ENCODE results near the gene TRPM8. TPM values are rescaled to one million over a fixed set of nuclear protein-coding genes. Genes with fewer than 3 reads are reported as not detected.
"Not testable (repeated sequence)": the region's sequence is repeated elsewhere in the genome, so short reads cannot be mapped to it uniquely, and the experiment has no call there.

Gene TRPM8
- not detected in 2 replicates for total RNA-seq

DNA sequence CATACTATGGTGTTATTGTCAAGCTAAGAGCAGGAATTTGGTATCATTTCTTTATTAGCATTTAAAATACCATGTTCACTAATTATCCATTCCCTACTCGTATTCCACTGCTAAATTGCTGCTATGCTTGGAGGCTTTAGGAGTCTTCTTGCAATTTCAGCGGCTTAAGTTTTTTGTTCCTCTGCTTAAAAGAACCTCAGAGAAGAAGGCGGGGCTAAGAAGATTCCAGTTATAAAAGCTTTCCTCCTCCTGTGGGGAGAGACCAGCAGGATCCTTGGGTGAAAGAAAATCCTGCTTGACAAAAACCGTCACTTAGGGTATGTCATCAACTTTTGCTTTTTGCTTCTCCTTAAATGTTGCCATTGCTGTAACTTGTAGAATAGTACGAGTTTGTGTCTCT lies at the start of gene TRPM8:
TRPM8 (plus strand) TSS at position 258 of the 400 bp plus-strand sequence. CDS start 9,165 bp downstream, outside the sequence.
- DNase-seq: no peak

DNA sequence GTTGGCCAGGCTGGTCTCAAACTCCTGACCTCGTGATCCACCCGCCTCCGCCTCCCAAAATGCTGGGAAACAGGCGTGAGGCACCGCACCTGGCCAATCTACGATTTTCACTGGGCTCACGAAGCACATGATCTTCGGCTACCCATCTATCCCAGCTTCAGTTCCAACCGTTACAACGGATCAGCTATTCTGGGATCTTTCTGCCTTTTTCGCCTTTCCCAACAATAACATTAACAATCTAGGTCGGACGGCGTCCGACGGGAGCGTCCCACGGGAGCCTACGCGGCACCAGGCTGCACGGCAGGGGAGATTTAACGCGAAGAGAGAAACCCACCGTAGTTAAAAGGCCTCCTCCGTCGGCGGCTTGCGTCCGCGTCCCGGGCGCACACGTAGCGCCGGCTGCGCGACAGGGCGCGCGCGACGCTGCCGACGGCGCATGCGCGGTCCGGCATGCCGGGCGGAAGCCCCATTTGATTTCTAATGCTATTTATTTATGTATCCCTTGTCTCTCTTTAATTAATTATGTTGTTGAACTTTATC lies 49.1 kb upstream of the TRPM8 start, which contains the start of gene MSL3B:
MSL3B (minus strand) TSS at position 394 of the 540 bp plus-strand sequence.
- DNase-seq: peak; percentile 77

DNA sequence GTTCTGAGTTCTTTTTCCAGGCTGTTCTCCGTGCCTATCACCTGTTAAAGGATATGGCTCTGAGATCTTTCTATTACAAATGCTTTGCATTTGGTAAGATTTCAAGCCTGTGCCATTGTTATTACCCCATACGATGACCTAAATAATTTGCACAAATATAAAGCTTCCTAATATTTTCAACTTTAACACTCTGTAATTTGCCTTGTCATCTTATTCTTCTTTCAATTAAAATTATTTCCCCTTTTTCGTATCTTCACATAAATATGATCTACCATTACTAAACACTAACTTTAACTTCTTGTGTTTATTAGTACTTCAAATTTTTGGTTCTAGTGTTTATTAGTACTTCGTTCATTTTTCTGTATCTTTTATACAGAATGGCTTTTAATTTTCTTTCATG lies 45.7 kb upstream of the TRPM8 start:
- DNase-seq: no peak

DNA sequence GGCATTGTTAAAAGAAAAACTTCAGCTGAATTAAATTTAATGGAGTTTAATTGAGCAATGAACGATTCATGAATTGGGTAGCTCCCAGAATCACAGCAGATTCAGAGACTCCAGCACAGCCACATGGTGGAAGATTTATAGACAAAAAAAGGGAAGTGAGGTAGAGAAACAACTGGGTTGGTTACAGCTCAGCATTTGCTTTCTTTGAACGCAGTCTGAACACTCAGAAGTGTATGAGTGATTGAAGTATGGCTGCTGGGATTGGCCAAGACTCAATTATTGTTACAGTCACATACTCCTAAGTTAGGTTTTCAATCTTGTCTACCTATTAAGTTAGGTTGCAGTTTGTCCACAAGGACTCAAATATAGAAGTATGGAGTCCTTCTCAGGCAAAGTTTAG lies 45.0 kb upstream of the TRPM8 start:
- not testable (repeated sequence) for DNase-seq

DNA sequence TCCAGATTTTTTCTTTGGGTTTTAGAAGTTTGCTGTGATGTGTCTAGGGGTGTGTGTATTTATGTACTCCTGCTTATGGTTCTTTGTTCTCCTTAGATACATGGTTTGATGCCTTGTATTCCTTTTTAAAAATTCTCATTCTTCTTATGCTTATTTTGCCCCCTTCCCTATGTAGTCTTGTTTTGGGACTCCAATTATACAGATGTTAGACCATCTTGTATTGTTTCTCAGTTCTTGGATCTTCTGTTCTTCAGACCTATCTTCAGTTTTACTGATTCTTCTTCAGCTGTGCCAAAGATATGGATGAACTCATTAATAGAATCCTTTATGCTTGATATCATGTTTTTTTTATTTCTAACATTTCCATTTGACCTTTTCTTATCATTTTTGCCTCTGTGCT lies 34.8 kb upstream of the TRPM8 start:
- DNase-seq: no peak

DNA sequence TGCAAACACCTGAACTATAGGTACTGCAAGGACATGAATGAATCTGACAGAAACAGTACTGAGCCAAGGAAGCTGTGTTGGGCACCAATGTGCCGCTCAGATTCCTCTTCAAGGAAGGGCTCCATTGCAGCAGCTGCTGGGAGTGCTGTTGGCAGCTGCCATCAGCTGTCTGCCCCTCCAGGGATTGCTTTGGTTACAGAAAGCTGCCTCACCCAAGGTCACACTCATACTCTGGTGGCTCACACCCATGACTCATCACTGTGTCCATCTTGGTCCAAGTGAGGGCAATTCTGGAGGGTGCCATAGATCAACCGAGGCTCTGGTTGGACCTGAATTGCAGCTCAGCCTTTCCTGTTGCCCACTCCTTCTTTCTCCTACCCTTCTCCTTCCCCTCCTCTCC lies 24.4 kb upstream of the TRPM8 start:
- no peak for DNase-seq

DNA sequence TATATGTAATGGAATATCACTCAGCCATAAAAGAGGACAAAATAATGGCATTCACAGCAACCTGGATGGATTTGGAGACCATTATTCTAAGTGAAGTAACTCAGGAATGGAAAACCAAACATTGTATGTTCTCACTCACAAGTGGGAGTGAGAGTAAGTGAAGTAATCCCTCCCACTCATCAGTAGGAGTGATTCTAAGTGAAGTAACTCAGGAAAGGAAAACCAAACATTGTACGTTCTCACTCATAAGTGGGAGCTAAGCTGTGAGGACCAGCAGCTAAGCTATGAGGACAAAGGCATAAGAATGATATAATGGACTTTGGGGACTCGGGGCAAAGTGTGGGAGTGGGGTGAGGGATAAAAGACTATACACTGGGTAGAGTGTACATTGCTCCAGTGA lies 20.9 kb upstream of the TRPM8 start:
- not testable (repeated sequence) for DNase-seq

DNA sequence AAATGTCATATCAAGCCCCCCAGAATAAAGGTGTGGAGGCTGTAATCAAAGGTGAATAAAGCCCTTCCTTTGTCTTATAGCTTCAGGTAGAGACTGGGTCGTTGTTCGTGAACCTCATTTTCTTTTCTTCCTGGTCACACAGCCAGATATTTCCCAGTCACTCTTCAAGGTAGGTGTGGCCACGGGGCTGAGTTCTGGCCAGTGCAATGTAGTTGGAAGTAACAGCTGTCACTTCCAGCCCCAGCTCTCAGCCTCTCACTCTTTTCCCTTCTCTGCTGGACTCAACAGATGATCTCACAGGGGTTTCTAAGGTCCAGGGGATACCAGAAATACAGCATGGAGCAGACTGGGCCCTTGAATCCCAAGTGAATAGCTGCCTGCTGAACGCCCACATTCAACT lies 15.8 kb upstream of the TRPM8 start:
- no peak for DNase-seq

DNA sequence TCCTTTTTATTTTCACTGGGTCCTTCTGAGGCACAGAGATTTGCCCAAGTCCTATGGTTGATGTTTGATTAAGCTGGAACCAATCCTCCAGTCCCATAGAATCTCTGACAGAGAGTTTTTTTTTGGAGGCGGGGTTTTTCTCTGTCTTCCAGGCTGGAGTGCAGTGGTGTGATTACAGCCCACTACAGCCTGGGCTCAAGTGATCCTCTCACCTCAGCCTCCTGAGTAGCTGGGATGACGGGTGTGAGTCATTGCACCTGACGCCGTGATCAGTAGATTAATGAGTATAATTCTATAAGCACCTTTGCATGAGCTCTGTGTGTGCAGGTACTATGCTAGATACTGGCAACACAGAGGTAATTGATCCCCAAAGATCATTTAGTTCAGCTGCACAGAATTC lies 15.3 kb upstream of the TRPM8 start:
- no peak for DNase-seq

DNA sequence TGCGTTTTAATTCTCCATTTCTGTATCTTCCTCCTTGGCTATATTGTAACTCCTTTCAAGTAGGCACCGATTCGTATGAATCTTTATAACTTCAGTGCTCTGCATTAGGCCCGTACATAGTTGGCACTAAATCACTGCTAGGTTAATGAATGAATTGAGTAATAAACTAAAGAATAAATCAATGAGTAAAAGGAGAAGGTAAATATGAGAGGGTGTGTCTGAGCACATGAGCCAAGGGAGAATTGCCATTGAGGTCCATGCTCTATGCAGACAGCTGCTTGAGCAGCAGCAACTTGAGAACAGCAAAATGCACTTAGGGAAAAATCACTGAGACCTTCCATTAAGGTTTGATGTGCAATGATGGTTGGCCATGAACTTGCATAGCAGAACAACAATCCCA lies 11.2 kb upstream of the TRPM8 start:
- DNase-seq: no peak

DNA sequence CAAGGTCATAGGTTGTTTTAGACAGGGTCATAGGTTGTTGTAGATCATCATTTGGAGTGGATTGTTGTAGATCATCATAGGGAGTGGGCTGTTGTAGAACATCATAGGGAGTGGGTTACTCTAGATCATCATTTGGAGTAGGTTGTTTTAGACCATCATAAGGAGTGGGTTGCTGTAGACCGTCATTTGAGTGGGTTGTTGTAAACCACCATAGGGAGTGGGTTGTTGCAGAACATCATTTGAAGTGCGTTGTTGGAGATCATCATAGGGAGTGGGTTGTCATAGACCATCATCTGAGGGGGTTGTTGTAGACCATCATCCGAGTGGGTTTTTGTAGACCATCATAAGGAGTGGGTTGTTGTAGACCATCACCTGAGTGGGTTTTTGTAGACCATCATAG lies 9.5 kb upstream of the TRPM8 start:
- no peak for DNase-seq

DNA sequence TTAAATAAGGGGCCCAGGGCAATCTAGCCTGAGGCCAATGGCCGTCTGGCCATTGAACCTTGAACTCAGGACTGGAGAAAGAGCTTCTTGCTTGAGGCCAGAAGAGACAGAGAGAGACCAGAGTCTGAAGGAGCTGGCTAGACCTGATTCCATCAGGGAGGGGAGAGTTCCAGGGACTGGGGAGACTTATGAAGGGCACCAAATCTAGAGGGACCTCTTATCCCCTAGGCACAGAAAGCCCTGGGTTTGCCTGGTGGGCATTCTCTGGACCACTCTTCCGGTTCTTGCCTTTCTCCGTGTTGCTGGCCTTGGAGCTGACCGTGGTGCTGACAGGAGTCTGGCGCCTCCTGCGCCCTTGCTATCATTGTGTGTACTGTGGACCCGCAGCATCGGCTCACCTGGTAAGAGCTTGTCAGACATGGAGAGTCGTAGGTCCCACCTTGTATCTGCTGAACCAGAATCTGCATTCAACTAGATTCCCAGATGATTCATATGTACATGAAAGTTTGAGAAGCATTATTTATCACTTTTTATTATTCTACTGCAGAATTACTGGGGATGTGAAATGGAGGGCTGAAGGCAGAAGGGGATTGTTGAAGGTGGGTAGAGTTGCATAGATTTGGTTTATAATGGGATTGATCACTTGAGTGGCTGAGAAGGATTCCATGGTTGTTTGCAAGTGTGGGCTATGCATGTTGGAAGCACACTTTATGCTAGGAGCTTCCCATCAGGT lies 4.3 kb upstream of the TRPM8 start:
- peak; percentile 58 for DNase-seq

DNA sequence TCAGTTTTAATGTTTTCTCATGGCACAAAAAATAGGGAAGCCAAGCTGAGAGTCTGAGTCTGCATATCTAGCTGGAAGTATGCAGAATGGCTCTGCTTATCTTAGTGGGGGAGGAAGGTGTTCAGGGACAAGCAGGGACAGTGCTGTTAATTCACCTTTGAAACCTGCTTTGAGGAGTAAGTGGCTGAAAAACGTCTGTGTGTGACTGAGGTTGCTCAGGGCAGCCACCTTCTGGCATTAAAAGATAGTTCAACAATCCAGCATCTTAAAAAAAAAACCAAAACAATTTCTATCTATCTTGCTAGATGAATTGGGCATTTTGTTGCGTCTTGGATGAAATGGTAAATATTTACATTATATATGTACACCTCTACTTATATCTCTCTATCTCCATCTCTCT lies 2.0 kb upstream of the TRPM8 start:
- DNase-seq: peak; percentile 20

DNA sequence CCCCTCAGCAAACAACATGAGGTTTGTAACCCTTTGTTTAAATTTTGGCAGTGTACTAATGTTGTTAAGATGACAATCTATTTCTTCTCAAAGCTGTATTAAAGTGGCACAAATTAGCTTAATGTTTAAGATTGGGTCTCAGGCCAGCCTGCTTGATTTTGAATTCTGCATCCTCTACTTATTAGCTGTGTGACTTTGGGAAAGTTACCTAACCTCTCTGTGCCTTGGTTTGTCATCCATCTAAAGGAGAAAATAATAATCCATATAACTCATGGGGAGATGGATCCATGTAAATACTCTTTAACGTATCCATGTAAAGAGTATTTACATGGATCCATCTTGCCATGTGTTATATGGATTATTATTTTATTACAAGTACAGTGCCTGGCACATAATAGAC lies 2.1 kb downstream of the TRPM8 start:
- DNase-seq: no peak

DNA sequence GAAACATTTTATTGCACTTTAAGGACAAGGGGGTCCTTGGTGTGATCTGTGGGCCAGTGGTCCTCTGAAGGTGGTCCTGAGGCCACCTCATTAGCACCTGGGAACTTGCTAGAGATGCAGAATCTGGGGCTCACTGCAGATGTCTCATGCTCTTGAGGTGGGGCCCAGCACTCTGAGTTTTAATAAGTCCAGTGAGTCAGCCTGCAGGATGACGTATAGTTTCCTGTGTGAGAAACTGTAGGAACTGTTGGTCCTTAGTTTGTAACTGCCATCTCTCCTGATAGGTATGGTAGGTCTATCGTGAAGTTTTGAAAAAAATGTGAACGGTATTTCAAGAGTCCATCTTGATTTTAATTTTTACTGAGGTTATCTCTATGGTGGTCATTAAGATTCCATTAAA lies 2.8 kb downstream of the TRPM8 start:
- peak; percentile 32 for DNase-seq

DNA sequence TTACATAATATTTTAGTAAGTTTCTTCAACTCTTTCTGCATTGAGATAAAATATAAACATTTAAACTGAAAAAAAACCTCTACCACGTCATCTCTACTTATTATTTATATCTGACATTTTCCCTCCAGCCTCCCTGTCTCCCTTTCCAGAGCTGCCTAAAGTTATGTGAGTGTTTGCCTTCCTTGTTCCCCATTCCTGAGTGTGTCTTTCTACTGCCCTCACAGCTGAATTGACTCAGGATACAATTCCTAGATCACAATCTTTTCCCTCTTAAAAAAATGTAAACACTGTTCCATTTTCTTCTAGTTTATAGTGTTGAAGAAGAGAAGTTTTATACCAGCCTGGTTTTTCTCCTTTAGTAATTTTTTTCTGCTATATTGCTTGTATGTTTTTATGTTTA lies 5.3 kb downstream of the TRPM8 start:
- no peak for DNase-seq

DNA sequence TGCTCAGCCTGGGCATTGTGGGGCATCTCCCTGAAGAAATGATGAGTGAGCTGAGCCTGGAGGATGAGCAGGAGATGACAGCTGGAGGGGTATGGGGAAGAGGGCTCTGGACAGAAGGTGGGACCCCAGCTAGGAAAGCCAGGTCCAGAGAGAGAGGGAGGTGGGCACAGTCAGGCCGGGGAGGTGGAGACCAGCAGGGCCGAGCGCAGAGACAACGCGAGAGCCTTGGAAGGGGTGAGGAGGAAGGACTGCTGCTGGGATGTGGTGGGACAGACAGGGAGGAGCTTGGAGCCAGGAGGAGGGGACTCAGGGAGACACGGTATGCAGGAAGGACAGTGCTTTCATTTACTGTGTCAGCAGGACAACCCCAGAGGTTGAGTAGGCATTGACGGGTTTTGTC lies 8.2 kb downstream of the TRPM8 start:
- DNase-seq: no peak

DNA sequence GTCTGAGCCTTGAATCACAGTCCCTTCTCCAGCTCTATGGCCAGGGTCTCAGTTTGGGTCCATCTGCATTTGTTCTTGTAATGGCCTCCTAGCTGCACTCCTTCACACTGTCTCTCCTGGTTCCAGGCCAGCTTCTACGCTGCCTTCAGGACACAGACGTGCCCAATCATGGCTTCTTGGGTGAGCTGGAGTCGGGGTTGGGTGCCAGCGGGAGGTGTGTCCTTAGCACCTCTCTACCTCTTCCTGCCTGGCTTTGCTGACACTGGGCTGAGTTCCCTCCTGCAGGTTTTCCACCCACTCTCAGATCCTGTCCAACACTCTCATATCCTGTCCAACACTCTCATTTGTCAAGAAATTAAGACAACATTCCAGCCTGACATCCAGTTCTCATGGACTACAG lies 9.6 kb downstream of the TRPM8 start:
- DNase-seq: peak; percentile 12

DNA sequence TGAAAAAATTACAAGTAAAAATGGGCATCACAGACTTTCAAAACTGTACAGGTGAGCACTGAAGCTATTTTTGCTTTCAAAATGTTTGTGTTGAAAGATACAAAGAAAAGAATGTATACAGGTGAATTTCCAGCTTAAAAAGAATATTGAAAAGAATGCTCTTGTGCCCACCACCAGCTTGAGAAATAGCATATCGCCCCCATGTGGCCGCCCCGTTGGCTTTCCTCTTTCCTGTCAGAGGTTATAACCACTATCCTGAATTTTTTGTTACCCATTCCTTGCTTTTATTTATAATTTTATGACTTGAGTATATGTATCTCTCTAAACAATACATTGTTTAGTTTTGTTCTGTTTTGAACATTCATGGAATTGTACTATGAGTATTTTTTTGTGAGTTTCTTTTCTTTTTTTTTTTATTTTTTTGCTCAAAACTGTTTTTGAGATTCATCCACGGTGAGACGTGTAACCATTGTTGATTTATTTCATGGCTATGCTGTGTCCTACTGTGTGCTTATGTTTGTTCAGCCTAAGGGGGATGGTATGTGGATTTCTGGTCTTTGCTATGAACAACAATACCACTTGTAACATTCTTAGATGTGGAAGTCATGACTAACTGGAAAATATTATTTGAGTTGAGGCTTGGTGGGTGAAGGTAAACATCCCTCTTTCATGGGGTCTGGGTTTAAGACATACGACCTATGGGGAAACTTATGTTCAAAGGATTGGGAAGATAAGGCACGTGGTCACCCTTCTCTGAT lies 11.6 kb downstream of the TRPM8 start:
- peak; percentile 52 for DNase-seq

DNA sequence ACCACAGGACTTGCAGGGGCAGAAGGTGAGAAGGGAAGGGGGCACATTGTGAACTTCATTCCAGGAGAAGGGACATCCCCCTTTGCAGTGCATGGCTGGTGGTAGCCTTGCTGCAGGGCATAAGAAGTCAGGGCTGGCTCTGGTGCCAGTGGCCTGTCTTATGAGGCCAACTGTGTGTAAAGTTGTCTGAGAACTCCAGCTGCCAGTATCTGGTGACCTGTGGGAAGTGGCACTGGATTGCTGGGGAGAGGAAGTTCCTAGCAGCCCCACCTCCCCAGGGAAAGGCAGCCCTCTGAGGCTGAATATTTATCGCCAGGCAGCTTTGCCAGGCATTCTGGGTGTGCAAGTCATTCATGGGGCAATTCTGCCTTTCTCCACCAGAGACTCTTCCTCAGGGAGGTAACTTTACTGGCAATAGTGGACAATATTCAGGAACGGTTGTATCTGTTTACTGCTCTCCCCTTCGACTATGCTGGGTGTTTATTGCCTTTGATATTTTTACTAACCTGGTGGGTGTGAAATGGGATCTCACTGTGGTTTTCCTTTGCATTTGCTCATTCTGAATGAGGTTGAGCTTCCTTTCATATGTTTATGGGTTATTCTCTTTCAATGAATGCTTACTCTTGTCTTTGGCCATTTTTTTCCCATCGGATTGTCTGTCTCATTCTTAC lies 12.3 kb downstream of the TRPM8 start:
- peak; percentile 7 for DNase-seq

DNA sequence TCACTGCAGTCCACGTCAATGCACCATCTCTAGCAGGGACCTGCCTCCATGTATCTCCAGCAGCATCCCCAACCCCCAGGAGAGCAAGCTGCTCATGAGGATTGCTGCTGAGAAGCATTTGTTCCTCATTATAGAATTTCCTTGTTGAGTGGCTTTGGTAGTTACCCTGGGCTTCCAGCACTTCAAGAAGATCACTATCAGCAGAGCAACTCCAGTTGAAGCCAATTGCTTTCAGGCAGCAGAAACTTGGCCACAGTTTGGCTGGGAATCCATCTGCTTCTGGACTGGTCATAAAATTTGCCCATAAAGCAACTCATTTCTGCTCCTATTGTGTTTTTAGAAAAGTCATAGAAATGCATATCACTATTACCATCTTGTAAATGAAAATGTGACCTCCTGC lies 17.4 kb downstream of the TRPM8 start:
- DNase-seq: no peak

DNA sequence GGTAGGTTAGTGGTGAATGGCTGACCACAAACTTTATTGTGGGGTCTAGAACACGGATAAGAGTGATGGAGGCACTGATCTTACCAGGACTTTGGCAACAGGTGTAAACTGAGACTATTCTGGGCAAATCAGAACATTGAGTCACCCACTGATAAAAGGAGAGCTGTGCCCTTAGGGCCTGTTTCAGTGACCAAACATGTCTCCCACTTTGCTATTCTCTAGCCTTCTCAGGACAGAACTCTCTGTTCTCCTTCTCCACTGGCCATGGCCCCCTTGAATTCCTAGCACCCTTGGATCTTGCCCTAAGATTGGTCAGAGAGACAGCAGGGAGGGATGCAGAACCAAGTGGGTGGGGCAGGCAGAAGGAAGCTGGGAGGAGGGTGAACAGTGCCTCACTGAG lies 18.3 kb downstream of the TRPM8 start:
- no peak for DNase-seq

DNA sequence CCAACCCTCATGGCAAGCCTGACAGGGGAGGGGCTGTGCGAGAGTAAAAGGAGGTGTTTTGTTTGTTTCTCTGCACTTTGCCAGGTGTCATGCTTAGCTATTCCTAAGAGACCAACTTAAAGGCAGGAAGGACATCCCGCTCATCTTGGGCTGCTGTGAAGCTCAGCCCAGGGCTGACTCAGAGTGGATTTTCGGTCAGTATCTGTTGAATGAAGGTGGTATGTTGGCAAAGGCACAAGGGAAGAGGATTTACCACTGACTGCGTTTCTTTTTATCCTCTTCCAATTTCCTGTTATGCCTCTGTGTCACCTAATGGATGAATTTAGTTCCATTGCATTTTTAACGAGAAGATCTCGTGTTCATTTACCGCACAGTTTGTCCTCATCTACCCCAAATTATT lies 18.9 kb downstream of the TRPM8 start:
- no peak for DNase-seq
